HUES64 (cell line): ENCODE results near the gene ATP8A1.
"Not testable (repeated sequence)": the region's sequence is repeated elsewhere in the genome, so short reads cannot be mapped to it uniquely, and the experiment has no call there.

Experiments used
- H3K27ac ChIP-seq: 2 replicates; pipeline ENCODE4 v1.7.0; 2013; ENCODE audit warnings: low read depth, low read length, inconsistent platforms
- H3K27me3 ChIP-seq: 2 replicates; pipeline ENCODE4 v1.6.1; 2013; ENCODE audit warnings: mild to moderate bottlenecking, low read length; ENCODE audit not compliant: insufficient read depth
- H3K36me3 ChIP-seq: 2 replicates; pipeline ENCODE4 v1.6.1; 2013; ENCODE audit warnings: mild to moderate bottlenecking, low read length; ENCODE audit not compliant: insufficient read depth
- H3K4me1 ChIP-seq: 2 replicates; pipeline ENCODE4 v1.6.1; 2013; ENCODE audit warnings: mild to moderate bottlenecking, low read length, moderate library complexity; ENCODE audit not compliant: insufficient read depth
- H3K4me3 ChIP-seq: 2 replicates; pipeline ENCODE4 v1.5.1; 2013; ENCODE audit warnings: mild to moderate bottlenecking, low read length, moderate library complexity
- H3K9ac ChIP-seq: 2 replicates; pipeline ENCODE4 v1.6.1; 2013; ENCODE audit warnings: mild to moderate bottlenecking, low read depth, low read length
- H3K9me3 ChIP-seq: 2 replicates; pipeline ENCODE4 v1.6.1; 2013; ENCODE audit warnings: low read depth, low read length; ENCODE audit not compliant: insufficient read depth
- WGBS: fragments of 150-250, 120-280 bp; methylation state at CpG from one replicate; pipeline ENCODE4 v1.1.7; 2013; ENCODE audit warnings: missing lambda C conversion rate; 5-methylcytosine and 5-hydroxymethylcytosine counted together

ATP8A1 gene

GRCh38 chr4:42464550-42465094, 192.3 kb downstream of the ATP8A1 start:
- no peak overlapping the region for H3K9ac ChIP-seq
- WGBS: 94% methylated on average over 6 of the region's 8 CpGs
- peaks cover 6% of the 10 kb centered on the region; the same call in 1 of the 2 replicates for H3K4me1 ChIP-seq
- no peak overlapping the region for H3K27ac ChIP-seq
- H3K36me3 ChIP-seq: no peaks in the 10 kb centered on the region
- H3K9me3 ChIP-seq: no peaks in the 10 kb centered on the region
- no peaks in the 10 kb centered on the region for H3K27me3 ChIP-seq
- no peak overlapping the region for H3K4me3 ChIP-seq

GRCh38 chr4:42461216-42461615, 195.7 kb downstream of the ATP8A1 start:
- not testable (repeated sequence) for H3K9me3 ChIP-seq, H3K27ac ChIP-seq, H3K9ac ChIP-seq, H3K27me3 ChIP-seq, H3K4me3 ChIP-seq, H3K36me3 ChIP-seq
- H3K4me1 ChIP-seq: peaks cover 20% of the 10 kb centered on the region
- 95% methylated on average over 1 of the region's 1 CpG for WGBS

DNA sequence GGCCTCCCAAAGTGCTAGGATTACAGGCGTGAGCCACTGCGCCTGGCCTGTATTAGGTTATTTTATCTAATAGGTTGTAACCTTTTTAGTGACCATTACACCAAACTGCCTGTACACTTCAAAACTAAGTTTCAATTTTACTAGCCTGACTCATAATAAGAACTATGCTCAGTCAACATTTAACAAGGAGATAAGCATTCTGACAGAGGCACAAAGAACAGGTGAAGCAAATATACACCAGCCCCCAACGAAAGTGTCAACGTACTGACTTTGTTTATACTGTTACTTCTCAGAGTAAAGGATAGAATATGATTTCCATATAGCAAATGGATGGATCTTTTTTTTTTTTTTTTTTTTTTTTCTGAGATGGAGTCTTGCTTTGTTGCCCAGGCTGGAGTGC, 196.9 kb downstream of the ATP8A1 start:
- Histone ChIP-seq H3K36me3 (no peaks in the 10 kb centered on the region), H3K27ac (no peak overlapping the region), H3K27me3 (no peaks in the 10 kb centered on the region), H3K9me3 (no peaks in the 10 kb centered on the region), H3K4me3 (no peak overlapping the region), H3K4me1 (peaks cover 20% of the 10 kb centered on the region), H3K9ac (no peak overlapping the region)
- 100% methylated on average over 3 of the region's 4 CpGs for WGBS

DNA sequence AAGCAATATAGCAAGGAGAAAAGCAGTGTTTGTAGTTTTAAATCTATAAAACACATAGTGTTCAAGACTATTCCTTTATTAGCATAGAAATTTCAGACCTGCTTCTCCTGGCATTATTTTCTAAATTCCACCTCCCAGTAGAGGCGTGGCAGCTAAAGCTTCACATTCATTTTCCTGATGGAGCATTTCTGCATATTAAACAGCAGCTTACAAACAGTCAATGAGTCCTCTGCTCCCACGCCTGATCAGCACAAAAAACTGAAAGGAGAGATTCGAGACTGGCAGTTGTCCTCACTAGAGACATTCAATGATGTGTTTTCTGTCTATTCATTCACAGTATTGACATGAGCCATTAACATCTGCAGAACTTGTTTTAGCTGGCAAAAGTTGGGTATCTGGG, 198.2 kb downstream of the ATP8A1 start:
- H3K4me3 ChIP-seq: no peak overlapping the region
- H3K9ac ChIP-seq: no peak overlapping the region
- no peaks in the 10 kb centered on the region for H3K27me3 ChIP-seq
- H3K4me1 ChIP-seq: peaks cover 18% of the 10 kb centered on the region
- 74% methylated on average over 3 of the region's 3 CpGs for WGBS
- no peaks in the 10 kb centered on the region for H3K36me3 ChIP-seq
- H3K9me3 ChIP-seq: no peaks in the 10 kb centered on the region
- no peak overlapping the region for H3K27ac ChIP-seq

DNA sequence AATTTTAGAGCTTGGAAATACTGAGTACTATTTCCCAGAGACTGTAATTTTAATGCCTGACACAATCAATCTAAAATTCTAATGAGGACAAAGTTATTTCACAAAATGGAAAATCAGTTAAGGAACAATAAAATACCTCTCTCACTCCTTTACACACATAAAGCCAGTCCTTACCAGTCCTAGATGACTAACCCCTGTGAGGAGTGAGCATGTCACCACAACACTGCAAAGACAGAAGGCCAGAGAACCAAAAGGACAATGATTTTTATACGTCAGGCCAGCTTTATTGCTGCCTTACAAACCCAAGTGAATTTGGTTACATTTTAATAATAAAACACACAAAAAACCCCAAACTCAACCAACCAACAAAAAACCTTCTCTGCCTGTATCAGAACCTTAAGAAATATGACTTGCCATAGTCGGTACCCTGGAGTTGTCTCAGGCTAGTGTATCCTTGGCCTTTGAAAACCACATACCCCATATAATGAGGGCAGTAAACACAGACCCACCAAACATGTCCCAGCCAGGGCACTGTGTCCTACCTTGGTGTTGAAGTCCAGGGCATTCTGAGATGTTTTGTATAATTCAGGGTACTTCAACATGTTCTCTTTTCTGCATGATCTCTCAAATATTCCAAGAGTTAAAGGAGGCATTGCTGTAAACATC, 202.0 kb downstream of the ATP8A1 start:
- Histone ChIP-seq H3K27ac (no peak overlapping the region), H3K4me3 (no peak overlapping the region), H3K9me3 (peaks cover 3% of the 10 kb centered on the region; the same call in 1 of the 2 replicates), H3K9ac (no peak overlapping the region), H3K27me3 (no peaks in the 10 kb centered on the region), H3K36me3 (no peaks in the 10 kb centered on the region), H3K4me1 (peaks cover 37% of the 10 kb centered on the region)
- WGBS: 83% methylated on average over 2 of the region's 2 CpGs

- peaks cover 33% of the 10 kb centered on the region for H3K4me1 ChIP-seq
- H3K9ac ChIP-seq: no peak overlapping the region
- H3K36me3 ChIP-seq: no peaks in the 10 kb centered on the region
- H3K4me3 ChIP-seq: no peak overlapping the region
- H3K27me3 ChIP-seq: no peaks in the 10 kb centered on the region
- H3K27ac ChIP-seq: no peak overlapping the region
- peaks cover 4% of the 10 kb centered on the region; the same call in 1 of the 2 replicates for H3K9me3 ChIP-seq
- WGBS: 100% methylated on average over 1 of the region's 1 CpG
These were observed 203.3 kb downstream of the ATP8A1 start for GRCh38 chr4:42453612-42454011.

GRCh38 chr4:42452823-42453222, 204.1 kb downstream of the ATP8A1 start:
- peaks cover 4% of the 10 kb centered on the region; the same call in 1 of the 2 replicates for H3K9me3 ChIP-seq
- H3K27ac ChIP-seq: no peak overlapping the region
- no peaks in the 10 kb centered on the region for H3K36me3 ChIP-seq
- 50% methylated on average over 3 of the region's 3 CpGs for WGBS
- no peak overlapping the region for H3K9ac ChIP-seq
- H3K27me3 ChIP-seq: no peaks in the 10 kb centered on the region
- H3K4me3 ChIP-seq: no peak overlapping the region
- peaks cover 25% of the 10 kb centered on the region for H3K4me1 ChIP-seq

- H3K27me3 ChIP-seq: no peaks in the 10 kb centered on the region
- peaks cover 4% of the 10 kb centered on the region; the same call in 1 of the 2 replicates for H3K9me3 ChIP-seq
- no peak overlapping the region for H3K4me3 ChIP-seq
- no peak overlapping the region for H3K27ac ChIP-seq
- H3K4me1 ChIP-seq: no peaks in the 10 kb centered on the region
- no peaks in the 10 kb centered on the region for H3K36me3 ChIP-seq
- H3K9ac ChIP-seq: no peak overlapping the region
- WGBS: 68% methylated on average over 5 of the region's 5 CpGs
These were observed 210.1 kb downstream of the ATP8A1 start for GRCh38 chr4:42446823-42447222.

- WGBS: 97% methylated on average over 5 of the region's 5 CpGs
- Histone ChIP-seq H3K36me3 (no peaks in the 10 kb centered on the region), H3K4me1 (no peaks in the 10 kb centered on the region), H3K4me3 (no peak overlapping the region), H3K9ac (no peak overlapping the region), H3K27ac (no peak overlapping the region), H3K9me3 (peaks cover 3% of the 10 kb centered on the region; the same call in 1 of the 2 replicates), H3K27me3 (no peaks in the 10 kb centered on the region)
These were observed 211.9 kb downstream of the ATP8A1 start for GRCh38 chr4:42445038-42445437.

GRCh38 chr4:42442601-42443000, 214.3 kb downstream of the ATP8A1 start:
- H3K9me3 ChIP-seq: no peaks in the 10 kb centered on the region
- no peak overlapping the region for H3K9ac ChIP-seq
- no peak overlapping the region for H3K4me3 ChIP-seq
- H3K36me3 ChIP-seq: no peaks in the 10 kb centered on the region
- H3K4me1 ChIP-seq: peaks cover 7% of the 10 kb centered on the region; the same call in 1 of the 2 replicates
- no peak overlapping the region for H3K27ac ChIP-seq
- WGBS: 92% methylated on average over 2 of the region's 2 CpGs
- H3K27me3 ChIP-seq: no peaks in the 10 kb centered on the region

- H3K27me3 ChIP-seq: no peaks in the 10 kb centered on the region
- 87% methylated on average over 4 of the region's 4 CpGs for WGBS
- no peaks in the 10 kb centered on the region for H3K36me3 ChIP-seq
- peaks cover 7% of the 10 kb centered on the region; the same call in 1 of the 2 replicates for H3K4me1 ChIP-seq
- no peaks in the 10 kb centered on the region for H3K9me3 ChIP-seq
- H3K9ac ChIP-seq: no peak overlapping the region
- H3K27ac ChIP-seq: no peak overlapping the region
- H3K4me3 ChIP-seq: no peak overlapping the region
These were observed 216.8 kb downstream of the ATP8A1 start for GRCh38 chr4:42440083-42440482.
